Osteoblast (primary cell): ENCODE data around the gene ABLIM3. TPM values are rescaled to one million over a fixed set of nuclear protein-coding genes. Genes with fewer than 3 reads are reported as not detected.
A peak's percentile ranks its signal among the peaks of the same experiment; 100 is the strongest.

ENCODE experiments used
- DNase-seq: peaks from one replicate; pipeline ENCODE4 v3.0.0; 2011; ENCODE audit warnings: low spot score, mixed read lengths; ENCODE audit not compliant: insufficient read length; ENCODE audit errors: missing footprints
- H2AFZ ChIP-seq: 2 replicates; pipeline ENCODE4 v1.6.0; 2011; ENCODE audit warnings: mild to moderate bottlenecking, low read length
- H3K27ac ChIP-seq: 2 replicates; pipeline ENCODE4 v1.5.1; 2011; ENCODE audit warnings: mild to moderate bottlenecking, low read depth, low read length, moderate library complexity
- H3K27me3 ChIP-seq: 2 replicates; pipeline ENCODE4 v1.6.0; 2012; ENCODE audit warnings: mild to moderate bottlenecking, control low read depth, inconsistent platforms, low read length, moderate library complexity; ENCODE audit not compliant: insufficient read depth
- H3K36me3 ChIP-seq: 2 replicates; pipeline ENCODE4 v1.5.1; 2011; ENCODE audit warnings: mild to moderate bottlenecking, low read length, control low read depth, moderate library complexity; ENCODE audit not compliant: insufficient read depth
- H3K4me1 ChIP-seq: 2 replicates; pipeline ENCODE4 v1.5.1; 2011; ENCODE audit warnings: mild to moderate bottlenecking, low read length, control low read depth, moderate library complexity; ENCODE audit not compliant: insufficient read depth
- H3K4me2 ChIP-seq: 2 replicates; pipeline ENCODE4 v1.6.0; 2011; ENCODE audit warnings: mild to moderate bottlenecking, low read length; ENCODE audit not compliant: insufficient read depth
- H3K4me3 ChIP-seq: fragments of 200-600 bp; sonication (generic); 3 replicates; pipeline ENCODE4 v1.5.1; 2012; ENCODE audit warnings: mild to moderate bottlenecking, low read length, inconsistent platforms; ENCODE audit not compliant: insufficient read depth
- H3K79me2 ChIP-seq: 2 replicates; pipeline ENCODE4 v1.6.0; 2012; ENCODE audit warnings: mild to moderate bottlenecking, low read length, control low read depth, inconsistent platforms; ENCODE audit not compliant: insufficient read depth
- H3K9me3 ChIP-seq: 2 replicates; pipeline ENCODE4 v1.5.1; 2011; ENCODE audit warnings: low read depth, low read length, control low read depth
- H4K20me1 ChIP-seq: 2 replicates; pipeline ENCODE4 v1.6.0; 2012; ENCODE audit warnings: mild to moderate bottlenecking, low read length, control low read depth; ENCODE audit not compliant: insufficient read depth
- CTCF ChIP-seq: IDR thresholded peaks from 2 replicates; pipeline ENCODE4 v1.5.1; 2011; ENCODE audit warnings: mild to moderate bottlenecking, low read depth, low read length, moderate library complexity; ENCODE audit errors: extremely low read depth
- total RNA-seq: library from RNA; depleted of rRNA; stranded (reverse); fragments of >200 nt; gene quantifications from 2 replicates; pipeline ENCODE4 v1.2.3, GENCODE V29; 2012

ABLIM3 gene
- total RNA-seq, 1 donor: 5.8 TPM

DNA sequence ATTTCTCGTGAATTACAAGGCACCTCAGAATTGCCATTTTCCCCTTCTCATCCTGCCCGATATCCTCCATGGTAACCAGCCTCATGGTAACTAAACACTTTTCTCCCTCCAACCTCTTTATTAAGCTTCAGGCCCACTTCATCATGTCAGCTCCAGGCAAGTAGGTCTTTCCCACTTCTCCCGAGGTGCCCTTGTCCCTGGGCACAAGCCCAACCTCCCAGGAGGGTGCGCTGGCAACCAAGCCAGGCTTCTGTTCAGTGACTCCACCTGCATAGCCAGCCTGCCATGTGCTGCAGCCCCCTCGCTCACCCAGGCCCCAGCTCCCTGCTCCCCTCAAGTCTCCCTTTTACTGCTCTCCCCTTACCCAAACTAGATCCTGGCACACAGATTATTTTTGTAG is 83.0 kb downstream of the ABLIM3 start:
- H4K20me1 ChIP-seq: no peaks in the 10 kb centered on the region
- no peak for TF ChIP-seq CTCF
- H3K9me3 ChIP-seq: no peaks in the 10 kb centered on the region
- H3K27me3 ChIP-seq: no peaks in the 10 kb centered on the region
- no peak overlapping the region for H3K4me3 ChIP-seq
- no peak overlapping the region for H2AFZ ChIP-seq
- H3K79me2 ChIP-seq: no peaks in the 10 kb centered on the region
- peaks cover 8% of the 10 kb centered on the region for H3K4me1 ChIP-seq
- H3K4me2 ChIP-seq: no peak overlapping the region
- no peaks in the 10 kb centered on the region for H3K36me3 ChIP-seq
- DNase-seq: no peak
- H3K27ac ChIP-seq: no peak overlapping the region

DNA sequence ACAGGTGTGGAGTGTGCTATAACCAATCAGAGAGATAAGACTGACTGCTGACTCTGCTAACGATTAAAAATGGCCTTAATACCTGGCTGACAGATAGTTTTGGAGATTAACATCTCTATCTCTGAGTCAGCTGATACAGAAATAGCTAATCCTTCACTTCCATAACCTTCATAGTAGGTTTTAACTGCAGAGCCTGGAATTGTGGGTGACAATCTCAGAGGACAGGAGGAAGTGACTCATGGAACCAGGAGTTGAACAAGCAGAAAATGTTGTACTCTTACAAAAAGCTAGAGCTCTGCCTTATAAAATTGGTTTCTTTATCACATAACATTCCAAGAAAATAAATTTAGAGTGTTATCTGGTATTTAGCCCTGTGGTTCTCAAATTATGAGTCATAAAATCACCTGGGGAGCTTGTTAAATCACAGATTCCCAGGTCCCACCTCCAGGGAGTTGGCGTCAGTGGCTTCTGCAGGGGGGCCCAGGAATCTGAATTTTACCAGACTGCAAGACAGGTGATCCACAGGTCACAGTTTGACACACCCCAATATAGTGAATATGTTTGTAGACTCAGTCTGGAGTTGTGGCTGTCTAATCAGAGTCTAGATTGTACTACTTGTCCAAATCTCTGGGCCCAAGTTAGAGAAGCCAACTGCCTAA is 86.0 kb downstream of the ABLIM3 start:
- peak overlapping the region; percentile 20 for H3K4me2 ChIP-seq
- peak overlapping the region; percentile 32 for H3K27ac ChIP-seq

GRCh38 chr5:149228618-149229297 is 87.5 kb downstream of the ABLIM3 start:
- Histone ChIP-seq H3K9me3 (no peaks in the 10 kb centered on the region), H4K20me1 (no peaks in the 10 kb centered on the region), H3K36me3 (no peaks in the 10 kb centered on the region), H3K27me3 (no peaks in the 10 kb centered on the region), H2AFZ (no peak overlapping the region), H3K4me3 (no peak overlapping the region), H3K4me2 (peak overlapping the region; percentile 5), H3K79me2 (no peaks in the 10 kb centered on the region), H3K27ac (no peak overlapping the region), H3K4me1 (peaks cover 8% of the 10 kb centered on the region)
- DNase-seq: peak; percentile 87
- peak; percentile 93 for TF ChIP-seq CTCF

More for the DNA sequence above, 86.0 kb downstream of the ABLIM3 start:
- H2AFZ ChIP-seq: no peak overlapping the region
- peak; percentile 76 for DNase-seq
- no peaks in the 10 kb centered on the region for H3K36me3 ChIP-seq
- no peak overlapping the region for H3K4me3 ChIP-seq
- H3K9me3 ChIP-seq: no peaks in the 10 kb centered on the region
- H3K79me2 ChIP-seq: no peaks in the 10 kb centered on the region
- H3K4me1 ChIP-seq: peaks cover 8% of the 10 kb centered on the region
- no peak for TF ChIP-seq CTCF
- H3K27me3 ChIP-seq: no peaks in the 10 kb centered on the region
- H4K20me1 ChIP-seq: no peaks in the 10 kb centered on the region

DNA sequence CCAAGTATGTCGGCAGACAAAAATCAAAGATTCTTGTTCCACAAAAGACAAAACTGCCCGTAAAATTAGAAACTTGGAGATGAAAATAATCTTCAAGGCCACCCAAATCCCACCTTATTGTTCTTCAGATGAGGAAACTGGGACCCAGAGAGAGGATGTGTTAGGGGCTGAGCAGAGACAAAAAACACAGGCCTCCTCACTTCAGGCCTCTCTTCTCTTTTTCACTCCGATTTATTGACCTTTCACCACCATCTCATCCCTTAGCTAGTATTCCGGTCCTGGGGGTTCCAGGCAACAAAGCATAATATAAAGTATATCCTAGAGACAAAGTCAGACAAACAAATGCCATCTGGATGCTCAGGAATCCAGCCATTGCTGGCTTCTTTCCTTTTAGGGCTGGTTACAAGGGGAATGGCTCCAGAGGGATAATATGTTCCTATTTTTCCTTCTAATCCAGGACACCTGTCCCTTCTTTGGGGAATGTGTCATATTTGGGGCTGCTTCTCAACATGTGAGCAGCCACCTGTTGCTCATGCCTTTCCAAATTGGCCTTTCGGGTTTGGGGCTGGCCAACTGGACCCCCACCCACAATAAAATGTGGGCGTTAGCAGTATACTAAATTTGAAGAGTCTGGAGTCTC is 88.1 kb downstream of the ABLIM3 start:
- Histone ChIP-seq H3K4me2 (no peak overlapping the region), H3K4me1 (peaks cover 8% of the 10 kb centered on the region), H2AFZ (no peak overlapping the region), H3K4me3 (no peak overlapping the region), H3K36me3 (no peaks in the 10 kb centered on the region), H3K27ac (no peak overlapping the region), H3K9me3 (no peaks in the 10 kb centered on the region), H4K20me1 (no peaks in the 10 kb centered on the region), H3K79me2 (no peaks in the 10 kb centered on the region), H3K27me3 (no peaks in the 10 kb centered on the region)
- TF ChIP-seq CTCF: no peak
- DNase-seq: no peak
